H9 (cell line): ENCODE data around the gene MAPK14. TPM values are rescaled to one million over a fixed set of nuclear protein-coding genes. Genes with fewer than 3 reads are reported as not detected.

Experiments used
- DNase-seq: peaks from one replicate; pipeline ENCODE4 v3.0.0-alpha.2; 2017
- H2AFZ ChIP-seq: one replicate; pipeline ENCODE4 v1.6.1; 2013; ENCODE audit warnings: mild to moderate bottlenecking, low read length, control low read depth, moderate library complexity
- H2AK5ac ChIP-seq: 2 replicates; pipeline ENCODE4 v1.6.1; 2013; ENCODE audit warnings: low read length, control low read depth, mixed read lengths; ENCODE audit not compliant: insufficient read length
- H2BK120ac ChIP-seq: one replicate; pipeline ENCODE4 v1.6.1; 2013; ENCODE audit warnings: low read depth, mild to moderate bottlenecking, low read length, control low read depth, inconsistent platforms; ENCODE audit not compliant: poor library complexity, severe bottlenecking
- H2BK12ac ChIP-seq: 2 replicates; pipeline ENCODE4 v1.6.1; 2013; ENCODE audit warnings: low read length, control low read depth, mixed read lengths, low read depth; ENCODE audit not compliant: insufficient read length
- H2BK15ac ChIP-seq: 2 replicates; pipeline ENCODE4 v1.6.1; 2013; ENCODE audit warnings: low read depth, low read length, control low read depth
- H2BK20ac ChIP-seq: one replicate; pipeline ENCODE4 v1.6.1; 2013; ENCODE audit warnings: low read depth, mild to moderate bottlenecking, low read length, control low read depth, inconsistent platforms; ENCODE audit not compliant: poor library complexity, severe bottlenecking
- H2BK5ac ChIP-seq: 2 replicates; pipeline ENCODE4 v1.6.1; 2013; ENCODE audit warnings: low read length, control low read depth, mixed read lengths; ENCODE audit not compliant: insufficient read length
- H3K14ac ChIP-seq: 2 replicates; pipeline ENCODE4 v1.6.1; 2013; ENCODE audit warnings: low read length, control low read depth; ENCODE audit not compliant: insufficient read depth
- H3K18ac ChIP-seq: 2 replicates; pipeline ENCODE4 v1.6.1; 2013; ENCODE audit warnings: low read depth, mild to moderate bottlenecking, mixed read lengths, low read length, control low read depth; ENCODE audit not compliant: insufficient read length
- H3K23ac ChIP-seq: 2 replicates; pipeline ENCODE4 v1.6.1; 2013; ENCODE audit warnings: low read length, control low read depth, mixed read lengths, low read depth; ENCODE audit not compliant: insufficient read length
- H3K23me2 ChIP-seq: 2 replicates; pipeline ENCODE4 v1.6.1; 2013; ENCODE audit warnings: low read depth, mild to moderate bottlenecking, mixed read lengths, low read length, control low read depth; ENCODE audit not compliant: insufficient read length, poor library complexity, severe bottlenecking
- H3K27ac ChIP-seq: 2 replicates; pipeline ENCODE4 v1.5.1; 2013; ENCODE audit warnings: low read length, control low read depth, mixed read lengths, low read depth; ENCODE audit not compliant: insufficient read length
- H3K27me3 ChIP-seq: 2 replicates; pipeline ENCODE4 v1.6.1; 2013; ENCODE audit warnings: low read length, control low read depth, inconsistent platforms; ENCODE audit not compliant: insufficient read depth
- H3K4ac ChIP-seq: 2 replicates; pipeline ENCODE4 v1.6.1; 2013; ENCODE audit warnings: low read depth, mild to moderate bottlenecking, control low read depth, inconsistent platforms, low read length, moderate library complexity
- H3K4me1 ChIP-seq: 2 replicates; pipeline ENCODE4 v1.6.1; 2013; ENCODE audit warnings: low read length, control low read depth, inconsistent platforms; ENCODE audit not compliant: insufficient read depth
- H3K4me2 ChIP-seq: 2 replicates; pipeline ENCODE4 v1.6.1; 2013; ENCODE audit warnings: low read length, control low read depth, mixed read lengths; ENCODE audit not compliant: insufficient read length, insufficient read depth
- H3K56ac ChIP-seq: 2 replicates; pipeline ENCODE4 v1.6.1; 2013; ENCODE audit warnings: low read depth, mild to moderate bottlenecking, mixed read lengths, low read length, control low read depth; ENCODE audit not compliant: insufficient read length
- H3K79me1 ChIP-seq: 2 replicates; pipeline ENCODE4 v1.6.1; 2013; ENCODE audit warnings: low read depth, mild to moderate bottlenecking, moderate library complexity, low read length, control low read depth, inconsistent platforms; ENCODE audit not compliant: insufficient read depth, poor library complexity, severe bottlenecking
- H3K79me2 ChIP-seq: 2 replicates; pipeline ENCODE4 v1.6.1; 2013; ENCODE audit warnings: low read length, control low read depth, inconsistent platforms; ENCODE audit not compliant: insufficient read depth
- H3K9ac ChIP-seq: 2 replicates; pipeline ENCODE4 v1.6.1; 2013; ENCODE audit warnings: low read length, control low read depth, mixed read lengths; ENCODE audit not compliant: insufficient read length; ENCODE audit errors: extremely low read depth
- H3K9me3 ChIP-seq: one replicate; pipeline ENCODE4 v1.6.1; 2013; ENCODE audit warnings: low read depth, low read length, inconsistent platforms; ENCODE audit not compliant: control insufficient read depth
- H3T11ph ChIP-seq: one replicate; pipeline ENCODE4 v1.6.1; 2013; ENCODE audit warnings: mild to moderate bottlenecking, low read length, control low read depth, inconsistent platforms
- H4K20me1 ChIP-seq: one replicate; pipeline ENCODE4 v1.6.1; 2013; ENCODE audit not compliant: control insufficient read depth, insufficient read length, insufficient read depth
- H4K5ac ChIP-seq: 2 replicates; pipeline ENCODE4 v1.6.1; 2013; ENCODE audit warnings: low read depth, mild to moderate bottlenecking, mixed read lengths, low read length, control low read depth; ENCODE audit not compliant: insufficient read length
- H4K8ac ChIP-seq: replicated peaks from 2 replicates; pipeline ENCODE4 v1.6.1; 2013; ENCODE audit warnings: low read length, control low read depth, mixed read lengths, low read depth; ENCODE audit not compliant: insufficient read length
- H4K91ac ChIP-seq: 2 replicates; pipeline ENCODE4 v1.6.1; 2013; ENCODE audit warnings: low read depth, mild to moderate bottlenecking, moderate library complexity, mixed read lengths, low read length, control low read depth; ENCODE audit not compliant: insufficient read length
- H3K27ac Mint-ChIP-seq, 3 experiments: 2 replicates in 2 of 3; 3 replicates in 1 of 3; pipeline ENCODE4 v1.8.0; 2020 to 2021; ENCODE audit warnings: mixed read lengths in 3 of 3, mild to moderate bottlenecking in 1 of 3, moderate library complexity in 1 of 3
- H3K27me3 Mint-ChIP-seq: 2 replicates; pipeline ENCODE4 v1.8.0; 2021; ENCODE audit warnings: low read depth, mild to moderate bottlenecking, moderate library complexity, mixed read lengths
- H3K36me3 Mint-ChIP-seq, 3 experiments: 2 replicates in 2 of 3; 3 replicates in 1 of 3; pipeline ENCODE4 v1.8.0; 2020 to 2021; ENCODE audit warnings: low read depth in 3 of 3, mixed read lengths in 3 of 3; ENCODE audit not compliant: insufficient read depth in 1 of 3
- H3K4me1 Mint-ChIP-seq, 2 experiments: 2 replicates each; pipeline ENCODE4 v1.8.0; 2020; ENCODE audit warnings: mixed read lengths in 2 of 2
- H3K4me3 Mint-ChIP-seq, 2 experiments: 2 replicates in 1 of 2; 3 replicates in 1 of 2; pipeline ENCODE4 v1.8.0; 2020 to 2021; ENCODE audit warnings: mild to moderate bottlenecking in 2 of 2, mixed read lengths in 2 of 2, moderate library complexity in 1 of 2
- H3K9me3 Mint-ChIP-seq, 2 experiments: 2 replicates in 1 of 2; 3 replicates in 1 of 2; pipeline ENCODE4 v1.8.0; 2020; ENCODE audit warnings: mild to moderate bottlenecking in 2 of 2, mixed read lengths in 2 of 2, moderate library complexity in 1 of 2
- CTCF ChIP-seq: fragments of 200-600 bp; sonication (generic); conservative IDR thresholded peaks from 3 replicates; pipeline ENCODE4 v1.8.0; 2021; ENCODE audit warnings: antibody characterized with exemption, mild to moderate bottlenecking
- WGBS: extraction: QIAGEN DNeasy Blood & Tissue Kit; methylation state at CpG from one replicate; pipeline ENCODE4 v1.1.7; 2013; ENCODE audit warnings: missing lambda C conversion rate, low lambda C conversion rate, mixed read lengths; ENCODE audit not compliant: insufficient read length; ENCODE audit errors: extremely low coverage; 5-methylcytosine and 5-hydroxymethylcytosine counted together
- total RNA-seq: library from RNA; stranded (reverse); gene quantifications from 2 replicates; pipeline ENCODE4 v1.2.1, GENCODE V29; 2021

The MAPK14 gene
- total RNA-seq, 1 experiment from 2014 or later, result 40.5 TPM

DNA sequence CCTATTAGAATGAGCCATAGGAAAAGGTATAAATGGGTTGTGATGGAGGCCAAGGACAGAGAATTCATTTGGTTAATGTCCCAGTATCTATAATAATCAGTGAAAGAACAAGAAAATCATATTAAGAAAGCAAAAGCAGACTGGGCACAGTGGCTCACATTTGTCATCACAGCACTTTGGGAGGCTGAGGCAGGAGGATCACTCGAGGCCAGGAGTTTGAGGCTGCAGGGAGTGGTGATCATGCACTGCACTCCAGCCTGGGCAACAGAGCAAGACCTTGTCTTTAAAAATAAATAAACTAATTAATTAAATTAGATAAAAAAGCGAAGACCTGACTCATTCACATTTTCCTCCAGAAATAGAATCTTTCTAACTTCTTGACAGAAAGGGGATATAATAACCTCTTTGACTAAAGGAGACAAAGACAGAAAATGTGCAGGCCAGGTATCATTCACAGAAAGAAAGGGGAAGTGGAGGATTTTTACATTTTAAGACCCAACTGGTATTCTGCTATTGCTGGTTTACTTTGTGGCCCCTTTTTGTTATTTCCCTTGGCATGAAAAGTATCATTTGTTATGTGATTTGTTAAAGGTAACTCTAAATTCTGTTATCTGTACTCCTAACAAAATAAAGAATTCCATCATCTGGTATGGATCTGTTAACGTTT, 70.8 kb downstream of the MAPK14 start:
- H3K27ac ChIP-seq, result no peak overlapping the region
- no peak overlapping the region for H3K4me2 ChIP-seq
- no peaks in the 10 kb centered on the region for H3K4me1 ChIP-seq
- no peak overlapping the region for H2BK12ac ChIP-seq
- H4K91ac ChIP-seq, result no peak overlapping the region
- WGBS, result no CpG with 5 or more reads among the region's 3 CpGs
- H3K27me3 ChIP-seq, result no peaks in the 10 kb centered on the region
- no peak for TF ChIP-seq CTCF
- H3T11ph ChIP-seq, result no peak overlapping the region
- H3K14ac ChIP-seq, result no peak overlapping the region
- no peak overlapping the region for H2AFZ ChIP-seq
- Mint-ChIP-seq H3K36me3 (peaks cover 0 to 16% (median 2%) of the 10 kb centered on the region in 3 experiments; a peak in 3 of 7 replicates), H3K4me1 (peaks cover 3 to 13% of the 10 kb centered on the region in 2 experiments), H3K27ac (no peak overlapping the region), H3K4me3 (no peak overlapping the region), H3K9me3 (no peaks in the 10 kb centered on the region), H3K27me3 (no peaks in the 10 kb centered on the region)
- no peaks in the 10 kb centered on the region for H3K9me3 ChIP-seq
- H2BK15ac ChIP-seq, result no peak overlapping the region
- no peak overlapping the region for H2BK20ac ChIP-seq
- no peaks in the 10 kb centered on the region for H3K79me2 ChIP-seq
- no peak overlapping the region for H3K4ac ChIP-seq
- H3K23me2 ChIP-seq, result no peaks in the 10 kb centered on the region
- no peak overlapping the region for H4K5ac ChIP-seq
- peaks cover 3% of the 10 kb centered on the region for H3K79me1 ChIP-seq
- no peak overlapping the region for H3K23ac ChIP-seq
- no peak overlapping the region for H2BK5ac ChIP-seq
- H2BK120ac ChIP-seq, result no peak overlapping the region
- no peaks in the 10 kb centered on the region for H4K20me1 ChIP-seq
- no peak overlapping the region for H3K18ac ChIP-seq
- H2AK5ac ChIP-seq, result no peak overlapping the region
- no peak overlapping the region for H3K9ac ChIP-seq
- no peak overlapping the region for H3K56ac ChIP-seq
- no peak for DNase-seq
- no peak overlapping the region for H4K8ac ChIP-seq
